ENCODE data around the gene ANKRD40. TPM values are rescaled to one million over a fixed set of nuclear protein-coding genes. Genes with fewer than 3 reads are reported as not detected.

ANKRD40 gene
- total RNA-seq, 2 experiments from 2014 or later, result 31.1 to 34.2 TPM

DNA sequence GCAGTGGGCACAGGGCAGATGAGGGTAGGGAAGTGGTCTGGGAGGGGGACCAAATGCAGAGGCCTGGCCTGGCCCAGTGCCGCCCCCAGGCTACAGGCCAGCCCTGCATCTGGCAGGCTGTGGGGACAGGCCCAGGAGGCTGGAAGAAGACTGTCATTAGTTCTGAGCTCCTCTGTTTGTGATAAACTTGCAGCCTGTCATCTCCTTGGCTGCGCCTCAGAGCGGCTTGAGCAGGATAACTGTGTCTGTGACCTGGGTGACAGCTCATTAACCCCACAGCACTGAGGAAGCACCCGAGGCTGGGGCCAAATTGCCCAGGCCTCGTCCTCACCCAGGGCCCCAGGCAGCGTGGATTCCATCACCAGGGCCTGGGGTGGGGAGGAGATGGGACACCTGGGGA, 49.1 kb downstream of the ANKRD40 start:
- no peaks in the 10 kb centered on the region for H3K9me3 Mint-ChIP-seq
- peaks cover 24% of the 10 kb centered on the region for H3K4me1 Mint-ChIP-seq
- H3K36me3 Mint-ChIP-seq (ENCODE audit: low read depth), result no peaks in the 10 kb centered on the region
- POLR2A ChIA-PET, result no interaction called here
- CTCF ChIA-PET, result no interaction called here
- DNase-seq, result no peak
- no peak overlapping the region for H3K27ac Mint-ChIP-seq
- no peaks in the 10 kb centered on the region for H3K27me3 Mint-ChIP-seq
- no peak overlapping the region for H3K4me3 Mint-ChIP-seq

DNA sequence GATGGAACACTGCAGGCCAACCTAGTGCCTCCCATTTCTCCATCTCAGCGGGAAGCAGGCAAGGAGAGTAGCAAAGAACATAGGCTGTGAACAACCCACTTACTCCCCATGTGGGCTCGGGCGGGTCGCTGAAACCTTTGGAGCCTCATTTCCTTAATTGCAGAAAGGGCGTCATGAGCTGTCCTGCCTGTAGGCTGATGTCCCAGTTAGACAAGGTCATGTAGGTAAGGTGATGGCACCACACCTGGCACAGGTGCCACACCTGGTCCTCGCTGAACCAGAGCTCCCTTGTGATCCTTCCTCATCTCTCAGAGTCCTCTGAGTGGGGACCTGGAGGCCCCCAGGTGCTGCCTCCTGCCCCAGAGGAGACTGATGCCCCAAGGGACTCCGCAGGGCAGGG, 50.1 kb downstream of the ANKRD40 start:
- H3K36me3 Mint-ChIP-seq (ENCODE audit: low read depth), result no peaks in the 10 kb centered on the region

DNA sequence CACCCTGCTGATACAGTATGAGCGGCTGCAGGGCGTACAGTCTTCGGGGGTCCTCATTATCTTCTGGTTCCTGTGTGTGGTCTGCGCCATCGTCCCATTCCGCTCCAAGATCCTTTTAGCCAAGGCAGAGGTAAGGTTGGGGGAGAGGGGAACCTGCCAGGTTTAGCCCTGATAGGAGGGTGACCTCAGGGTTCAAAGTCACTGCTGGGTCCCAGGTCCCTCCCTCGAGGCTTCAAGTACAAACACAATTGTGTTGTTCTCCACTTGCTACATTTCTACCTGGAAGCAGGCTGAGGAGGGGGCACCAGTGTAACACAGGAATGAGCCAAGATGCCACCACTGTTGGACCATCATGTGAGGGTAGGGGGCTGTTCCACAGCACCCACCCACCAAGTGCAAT, 50.7 kb downstream of the ANKRD40 start:
- no peak for DNase-seq
- H3K36me3 Mint-ChIP-seq (ENCODE audit: low read depth), result no peaks in the 10 kb centered on the region
- POLR2A ChIA-PET, result no interaction called here
- no peak overlapping the region for H3K4me3 Mint-ChIP-seq
- H3K9me3 Mint-ChIP-seq, result no peaks in the 10 kb centered on the region
- CTCF ChIA-PET, result no interaction called here
- peaks cover 2% of the 10 kb centered on the region for H3K27me3 Mint-ChIP-seq
- peaks cover 16% of the 10 kb centered on the region for H3K4me1 Mint-ChIP-seq
- H3K27ac Mint-ChIP-seq, result no peak overlapping the region

More for the DNA sequence above, 50.1 kb downstream of the ANKRD40 start:
- Mint-ChIP-seq H3K27ac (no peak overlapping the region), H3K4me3 (no peak overlapping the region), H3K9me3 (no peaks in the 10 kb centered on the region), H3K27me3 (no peaks in the 10 kb centered on the region), H3K4me1 (peaks cover 20% of the 10 kb centered on the region)
- ChIA-PET CTCF (interaction anchor here (0.5 kb wide), 1 partner anchor 38 kb away, joined by 3 read pairs; no protein-coding TSS in a partner anchor), POLR2A (no interaction called here)
- DNase-seq, result no peak

DNA sequence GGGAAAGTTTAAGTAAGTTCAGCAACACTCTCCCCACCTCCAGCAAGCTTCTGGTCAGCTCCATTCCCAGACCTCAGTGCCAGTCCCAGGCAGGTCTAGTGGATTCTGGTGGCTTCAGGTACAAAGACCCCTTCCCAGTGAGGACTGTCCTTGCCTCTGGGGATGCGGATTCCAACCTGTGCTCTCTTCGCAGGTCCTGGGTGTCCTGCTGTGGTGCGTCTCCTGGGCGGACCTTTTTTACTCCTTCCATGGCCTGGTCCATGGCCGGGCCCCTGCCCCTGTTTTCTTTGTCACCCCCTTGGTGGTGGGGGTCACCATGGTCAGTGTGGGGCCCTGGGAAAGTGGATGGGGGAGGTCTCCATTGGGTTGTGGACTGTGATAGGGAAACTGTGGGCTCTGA, 51.2 kb downstream of the ANKRD40 start:
- H3K9me3 Mint-ChIP-seq, result no peaks in the 10 kb centered on the region
- no peak for DNase-seq
- ChIA-PET POLR2A (no interaction called here), CTCF (no interaction called here)
- H3K36me3 Mint-ChIP-seq (ENCODE audit: low read depth), result no peaks in the 10 kb centered on the region
- H3K4me3 Mint-ChIP-seq, result no peak overlapping the region
- no peak overlapping the region for H3K27ac Mint-ChIP-seq
- peaks cover 7% of the 10 kb centered on the region for H3K27me3 Mint-ChIP-seq
- peaks cover 11% of the 10 kb centered on the region for H3K4me1 Mint-ChIP-seq

DNA sequence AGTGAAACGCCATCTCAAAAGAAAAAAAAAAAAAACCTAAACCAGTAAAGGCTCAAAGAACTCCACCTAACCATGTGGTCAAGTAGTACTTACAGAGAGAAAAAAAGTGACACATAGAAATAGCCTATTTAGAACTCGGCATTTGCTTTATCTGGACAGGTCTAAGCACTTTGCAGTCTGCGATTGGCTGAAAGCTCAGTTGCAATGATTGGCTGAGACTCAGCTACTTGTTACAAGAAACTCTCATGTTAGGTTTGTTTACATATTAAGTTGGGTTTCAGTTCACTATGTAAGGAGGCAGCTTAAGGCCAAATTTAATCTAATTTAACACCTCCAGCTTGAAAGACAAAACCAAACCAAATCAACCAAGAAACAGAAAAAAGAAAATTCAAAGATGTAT, 54.0 kb downstream of the ANKRD40 start:
- no peaks in the 10 kb centered on the region for H3K9me3 Mint-ChIP-seq
- no peak overlapping the region for H3K4me3 Mint-ChIP-seq
- H3K27ac Mint-ChIP-seq, result no peak overlapping the region
- ChIA-PET CTCF (interaction anchor here (0.6 to 1.1 kb wide), 4 partner anchors 12 to 42 kb away, joined by 3 read pairs; no protein-coding TSS in a partner anchor), POLR2A (no interaction called here)
- H3K4me1 Mint-ChIP-seq, result no peaks in the 10 kb centered on the region
- no peak for DNase-seq
- H3K27me3 Mint-ChIP-seq, result peaks cover 21% of the 10 kb centered on the region
- H3K36me3 Mint-ChIP-seq (ENCODE audit: low read depth), result no peaks in the 10 kb centered on the region

DNA sequence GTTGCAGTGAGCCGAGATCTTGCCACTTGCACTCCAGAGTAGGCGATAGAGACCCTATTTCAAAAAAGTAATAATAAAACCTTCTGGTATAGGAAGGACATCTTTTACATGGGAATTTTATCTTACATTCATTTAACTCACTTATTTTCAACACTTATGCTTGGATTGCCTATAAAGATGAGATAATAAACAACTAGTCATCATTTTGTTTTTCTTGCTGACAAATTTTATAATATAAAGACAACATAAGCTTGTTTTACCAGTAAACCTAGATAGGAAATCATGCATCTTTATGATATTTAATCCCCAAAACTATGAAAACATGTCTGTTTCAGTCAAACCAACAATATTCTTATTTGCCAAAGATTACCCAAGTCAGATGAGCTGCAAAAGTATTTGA, 56.1 kb downstream of the ANKRD40 start:
- Mint-ChIP-seq H3K9me3 (no peaks in the 10 kb centered on the region), H3K27ac (no peak overlapping the region), H3K27me3 (peaks cover 25% of the 10 kb centered on the region), H3K4me1 (no peaks in the 10 kb centered on the region), H3K4me3 (no peak overlapping the region), H3K36me3 (ENCODE audit: low read depth) (no peaks in the 10 kb centered on the region)
- ChIA-PET CTCF (interaction anchor here (0.9 to 1.8 kb wide), 2 partner anchors 9 to 16 kb away, joined by 4 to 5 read pairs; no protein-coding TSS in a partner anchor), POLR2A (no interaction called here)
- no peak for DNase-seq

DNA sequence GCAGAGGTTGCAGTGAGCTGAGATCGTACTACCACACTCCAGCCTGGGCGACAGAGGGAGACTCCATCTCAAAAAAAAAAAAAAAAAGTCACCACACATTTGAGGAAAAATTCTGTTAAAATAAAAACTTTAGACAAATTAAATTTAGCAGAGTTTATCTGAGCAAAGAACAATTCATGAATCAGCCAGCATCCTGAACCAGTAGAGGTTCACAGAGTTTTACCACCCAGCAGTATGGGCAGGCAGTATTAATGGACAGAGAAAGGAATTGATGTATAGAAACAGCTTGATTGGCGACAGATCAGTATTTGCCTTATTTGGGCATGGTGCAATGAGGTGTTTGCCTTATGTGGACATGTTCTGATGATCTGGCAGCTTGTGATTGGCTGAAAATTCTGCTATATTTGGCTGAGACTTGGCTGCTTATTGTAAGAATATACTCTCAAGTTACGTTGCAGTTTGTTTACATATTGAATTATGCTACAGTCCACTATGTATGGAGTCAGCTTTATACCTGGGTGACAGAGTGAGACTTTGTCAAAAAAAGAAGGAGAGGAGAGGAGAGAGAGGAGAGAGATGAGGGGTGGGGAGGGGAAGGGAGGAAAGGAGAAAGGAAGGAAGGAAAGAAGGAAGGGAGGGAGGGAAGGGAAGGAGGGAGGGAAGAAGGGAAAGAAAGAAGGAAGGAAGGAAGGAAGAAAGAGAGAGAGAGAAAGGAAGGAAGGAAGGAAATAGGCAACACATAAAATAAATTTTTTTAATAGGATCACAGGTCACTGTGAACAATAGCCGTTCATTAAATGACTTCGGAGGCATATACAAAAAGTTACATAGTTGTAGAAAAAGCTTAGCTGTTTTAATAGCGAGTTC, 58.4 kb downstream of the ANKRD40 start:
- peaks cover 29% of the 10 kb centered on the region for H3K27me3 Mint-ChIP-seq
- ChIA-PET POLR2A (no interaction called here), CTCF (interaction anchor here (0.5 to 1.8 kb wide), 4 partner anchors 8 to 42 kb away, joined by 3 to 8 read pairs (median 4); no protein-coding TSS in a partner anchor)
- no peak for DNase-seq
- no peaks in the 10 kb centered on the region for H3K9me3 Mint-ChIP-seq
- H3K36me3 Mint-ChIP-seq (ENCODE audit: low read depth), result no peaks in the 10 kb centered on the region
- no peak overlapping the region for H3K4me3 Mint-ChIP-seq
- H3K27ac Mint-ChIP-seq, result no peak overlapping the region
- H3K4me1 Mint-ChIP-seq, result no peaks in the 10 kb centered on the region

DNA sequence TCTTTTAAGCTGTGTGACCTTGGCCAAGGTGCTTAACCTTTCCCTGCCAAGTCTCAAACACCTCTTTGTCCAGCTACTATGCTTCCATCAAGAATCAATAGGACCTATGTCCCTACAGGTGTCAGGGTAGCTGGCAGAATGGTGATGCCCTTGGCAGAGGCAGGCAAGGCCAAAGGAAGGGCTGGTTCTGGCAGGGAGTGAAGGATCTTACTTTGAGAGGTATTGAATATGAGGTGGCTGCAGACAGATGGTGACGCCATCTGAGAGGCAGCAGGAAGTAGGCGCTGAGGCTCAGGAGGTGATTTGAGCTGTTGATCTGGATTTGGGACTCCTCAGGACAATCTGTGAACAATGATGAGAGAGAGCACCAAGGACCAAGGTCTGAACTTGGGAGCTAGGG, 60.5 kb downstream of the ANKRD40 start:
- no peaks in the 10 kb centered on the region for H3K36me3 Mint-ChIP-seq (ENCODE audit: low read depth)
- no peaks in the 10 kb centered on the region for H3K9me3 Mint-ChIP-seq
- no peaks in the 10 kb centered on the region for H3K4me1 Mint-ChIP-seq
- no peak overlapping the region for H3K27ac Mint-ChIP-seq
- POLR2A ChIA-PET, result no interaction called here
- CTCF ChIA-PET, result interaction anchor here (1.1 to 1.6 kb wide), 3 partner anchors 8 to 14 kb away, joined by 3 to 5 read pairs (median 4); no protein-coding TSS in a partner anchor
- no peak overlapping the region for H3K4me3 Mint-ChIP-seq
- peaks cover 28% of the 10 kb centered on the region for H3K27me3 Mint-ChIP-seq
- no peak for DNase-seq

DNA sequence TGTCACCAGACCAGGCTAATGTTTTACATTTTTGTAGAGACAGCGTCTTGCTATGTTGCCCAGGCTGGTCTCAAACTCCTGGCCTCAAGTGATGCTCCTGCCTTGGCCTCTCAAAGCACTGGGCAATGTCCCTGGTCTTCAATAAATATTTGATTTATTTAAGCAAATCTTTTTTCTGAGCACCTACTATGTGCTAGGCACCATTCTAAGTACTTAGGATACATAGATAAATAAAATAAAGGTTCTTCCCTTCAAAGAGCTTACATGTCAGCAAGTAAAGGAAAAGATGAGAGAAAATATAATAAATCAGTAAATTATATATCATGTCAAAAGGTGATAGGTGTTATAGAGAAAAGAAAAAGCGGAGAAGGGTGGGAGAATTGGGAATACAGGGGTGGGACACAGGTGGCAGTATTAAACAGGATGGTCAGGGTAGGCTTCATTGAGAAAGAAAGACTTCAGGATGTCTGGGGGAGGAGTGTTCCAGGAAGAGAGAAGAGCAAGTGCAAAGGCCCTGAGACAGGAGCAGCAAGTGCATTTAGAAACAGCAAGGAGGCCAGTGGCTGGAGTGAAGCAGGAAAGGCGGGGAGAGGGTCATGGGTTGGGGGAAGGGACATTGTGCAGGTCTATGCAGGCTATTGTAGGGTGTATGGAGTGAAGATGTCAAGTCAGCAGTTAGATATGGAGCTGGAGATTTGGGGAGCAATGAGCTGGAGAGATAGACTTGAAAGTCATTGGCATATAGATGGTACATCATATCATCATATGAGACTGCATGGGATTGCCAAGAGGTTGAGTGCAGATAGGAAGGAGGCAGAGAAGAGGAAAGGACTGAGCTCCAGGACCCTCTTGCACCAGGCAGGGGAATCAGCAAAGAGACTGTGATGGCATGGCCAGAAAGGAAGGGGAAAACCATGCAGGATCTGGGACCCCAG, 61.7 kb downstream of the ANKRD40 start:
- no peak for DNase-seq
- Mint-ChIP-seq H3K27ac (no peak overlapping the region), H3K4me1 (no peaks in the 10 kb centered on the region), H3K27me3 (peaks cover 17% of the 10 kb centered on the region), H3K4me3 (no peak overlapping the region), H3K9me3 (no peaks in the 10 kb centered on the region), H3K36me3 (ENCODE audit: low read depth) (no peaks in the 10 kb centered on the region)
- CTCF ChIA-PET, result interaction anchor here (0.6 to 1.4 kb wide), 4 partner anchors 10 to 117 kb away, joined by 3 to 4 read pairs (median 4); no protein-coding TSS in a partner anchor
- POLR2A ChIA-PET, result no interaction called here

Other genes starting within 250 kb of the ANKRD40 start
- gene CHAD, start 239.0 kb downstream of the ANKRD40 start, total RNA-seq, result not detected
- 10 to 100 TPM; 22.5 to 25.1 TPM for gene RSAD1, start 229.1 kb downstream of the ANKRD40 start, total RNA-seq
- gene MYCBPAP, start 199.5 kb downstream of the ANKRD40 start, total RNA-seq, result 1 to 10 TPM; 3.0 to 4.8 TPM
- not detected for gene EPN3, start 175.2 kb downstream of the ANKRD40 start, total RNA-seq
- 1 to 10 TPM; 3.9 to 6.2 TPM for gene SPATA20, start 160.7 kb downstream of the ANKRD40 start, total RNA-seq
- not detected for gene CACNA1G, start 147.2 kb downstream of the ANKRD40 start, total RNA-seq
- not detected for gene ABCC3, start 73.0 kb downstream of the ANKRD40 start, total RNA-seq
- 100 to 1,000 TPM; 108 to 139 TPM for gene LUC7L3, start 11.7 kb upstream of the ANKRD40 start, total RNA-seq
- not detected for gene ANKRD40CL, start 59.6 kb upstream of the ANKRD40 start, total RNA-seq
- gene WFIKKN2, start 127.7 kb upstream of the ANKRD40 start, total RNA-seq, result not detected
- 10 to 100 TPM; 81.8 to 99.0 TPM for gene TOB1, start 158.4 kb upstream of the ANKRD40 start, total RNA-seq